ENCODE data around the gene GPR150. TPM values are rescaled to one million over a fixed set of nuclear protein-coding genes. Genes with fewer than 3 reads are reported as not detected.

Gene GPR150
- total and polyA plus RNA-seq, 10 of the 15 experiments (the other 5 are each of a cell fraction or from before 2014, with no cell fraction given), result 0.08 to 1.1 (median 0.37) TPM; not detected in 1

DNA sequence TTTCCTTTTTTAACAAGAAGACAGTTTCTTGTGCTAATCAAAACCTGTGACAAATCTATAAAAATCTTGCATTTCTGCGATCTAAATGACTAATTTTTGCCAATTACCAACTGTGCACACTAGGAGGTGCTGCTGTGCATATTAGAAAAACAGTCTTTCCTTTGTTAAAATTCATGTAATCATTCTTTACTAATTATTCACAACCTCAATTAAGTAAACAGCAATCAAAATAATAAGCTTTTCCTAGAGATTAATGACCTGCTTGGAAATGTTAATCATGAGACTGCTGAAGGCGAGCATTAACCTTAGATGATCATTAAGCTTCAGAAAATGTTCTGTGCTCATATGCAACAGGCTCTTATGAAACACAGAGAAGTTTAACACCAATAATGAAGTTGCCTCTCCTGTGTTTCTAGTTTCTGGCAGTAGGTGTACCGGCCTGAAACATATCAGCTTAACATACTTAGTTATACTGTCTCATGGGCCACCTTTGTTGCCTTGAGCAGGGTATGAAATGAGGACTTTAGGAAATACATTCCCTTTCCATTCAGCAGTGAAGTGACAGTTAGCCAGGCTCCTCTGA, 44.4 kb downstream of the GPR150 start:
- no peaks in the 10 kb centered on the region for H3K9me3 ChIP-seq (replicated peaks; ENCODE audit: control insufficient read depth, insufficient read depth, low read length)
- in situ Hi-C loops (cut with MboI), result loop anchor here (5.0 kb wide), 1 partner anchor 183 kb away; no protein-coding TSS in a partner anchor
- 18% methylated on average over 3 of the region's 3 CpGs for WGBS (ENCODE audit: insufficient coverage, insufficient replicate concordance, low lambda C conversion rate, missing lambda C conversion rate)
- TF ChIP-seq NRF1 (conservative IDR thresholded peaks at IDR 0.05; ENCODE audit: low read depth, low read length), result no peak
- TF ChIP-seq IKZF2 (IDR thresholded peaks at IDR 0.05), result no peak
- TF ChIP-seq NR2C1 (IDR thresholded peaks at IDR 0.05), result no peak
- no peak for TF ChIP-seq STAT1 (conservative IDR thresholded peaks at IDR 0.05)
- TF ChIP-seq SIN3A (IDR thresholded peaks at IDR 0.05; ENCODE audit: low read depth, low read length), result no peak
- TF ChIP-seq, protein P1, sequence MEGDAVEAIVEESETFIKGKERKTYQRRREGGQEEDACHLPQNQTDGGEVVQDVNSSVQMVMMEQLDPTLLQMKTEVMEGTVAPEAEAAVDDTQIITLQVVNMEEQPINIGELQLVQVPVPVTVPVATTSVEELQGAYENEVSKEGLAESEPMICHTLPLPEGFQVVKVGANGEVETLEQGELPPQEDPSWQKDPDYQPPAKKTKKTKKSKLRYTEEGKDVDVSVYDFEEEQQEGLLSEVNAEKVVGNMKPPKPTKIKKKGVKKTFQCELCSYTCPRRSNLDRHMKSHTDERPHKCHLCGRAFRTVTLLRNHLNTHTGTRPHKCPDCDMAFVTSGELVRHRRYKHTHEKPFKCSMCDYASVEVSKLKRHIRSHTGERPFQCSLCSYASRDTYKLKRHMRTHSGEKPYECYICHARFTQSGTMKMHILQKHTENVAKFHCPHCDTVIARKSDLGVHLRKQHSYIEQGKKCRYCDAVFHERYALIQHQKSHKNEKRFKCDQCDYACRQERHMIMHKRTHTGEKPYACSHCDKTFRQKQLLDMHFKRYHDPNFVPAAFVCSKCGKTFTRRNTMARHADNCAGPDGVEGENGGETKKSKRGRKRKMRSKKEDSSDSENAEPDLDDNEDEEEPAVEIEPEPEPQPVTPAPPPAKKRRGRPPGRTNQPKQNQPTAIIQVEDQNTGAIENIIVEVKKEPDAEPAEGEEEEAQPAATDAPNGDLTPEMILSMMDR (IDR thresholded peaks at IDR 0.05 in 2 of 3, conservative IDR thresholded peaks at IDR 0.05 in 1 of 3; ENCODE audit: control insufficient read depth in 2 of 3, extremely low read depth in 1 of 3, insufficient read depth in 1 of 3, low read depth in 3 of 3, low read length in 3 of 3), result peak; percentile 66 to 84 (median 80)
- no peak for TF ChIP-seq RFX5 (IDR thresholded peaks at IDR 0.05; ENCODE audit: low read depth, low read length)
- TF ChIP-seq, protein P2, sequence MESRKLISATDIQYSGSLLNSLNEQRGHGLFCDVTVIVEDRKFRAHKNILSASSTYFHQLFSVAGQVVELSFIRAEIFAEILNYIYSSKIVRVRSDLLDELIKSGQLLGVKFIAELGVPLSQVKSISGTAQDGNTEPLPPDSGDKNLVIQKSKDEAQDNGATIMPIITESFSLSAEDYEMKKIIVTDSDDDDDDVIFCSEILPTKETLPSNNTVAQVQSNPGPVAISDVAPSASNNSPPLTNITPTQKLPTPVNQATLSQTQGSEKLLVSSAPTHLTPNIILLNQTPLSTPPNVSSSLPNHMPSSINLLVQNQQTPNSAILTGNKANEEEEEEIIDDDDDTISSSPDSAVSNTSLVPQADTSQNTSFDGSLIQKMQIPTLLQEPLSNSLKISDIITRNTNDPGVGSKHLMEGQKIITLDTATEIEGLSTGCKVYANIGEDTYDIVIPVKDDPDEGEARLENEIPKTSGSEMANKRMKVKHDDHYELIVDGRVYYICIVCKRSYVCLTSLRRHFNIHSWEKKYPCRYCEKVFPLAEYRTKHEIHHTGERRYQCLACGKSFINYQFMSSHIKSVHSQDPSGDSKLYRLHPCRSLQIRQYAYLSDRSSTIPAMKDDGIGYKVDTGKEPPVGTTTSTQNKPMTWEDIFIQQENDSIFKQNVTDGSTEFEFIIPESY (IDR thresholded peaks at IDR 0.05), result no peak
- TF ChIP-seq REST (IDR thresholded peaks at IDR 0.05; ENCODE audit: low read depth, low read length), result no peak
- TF ChIP-seq POLR2A (IDR thresholded peaks at IDR 0.05; ENCODE audit: low read depth, low read length), result no peak
- 0 out of 2 replicates have a peak, but pooled peaks have one; percentile 35 for TF ChIP-seq SMARCA5 (IDR thresholded peaks at IDR 0.05)
- no peak for TF ChIP-seq ZNF622 (IDR thresholded peaks at IDR 0.05)
- TF ChIP-seq CREB1 (IDR thresholded peaks at IDR 0.05; ENCODE audit: low read depth), result no peak
- TF ChIP-seq ZNF274 (IDR thresholded peaks at IDR 0.05; ENCODE audit: insufficient read depth, insufficient read length), result no peak
- no peak for TF ChIP-seq NR2F1 (conservative IDR thresholded peaks at IDR 0.05)
- TF ChIP-seq BCL11A (IDR thresholded peaks at IDR 0.05; ENCODE audit: low read depth, low read length), result no peak

More for the DNA sequence above, 44.4 kb downstream of the GPR150 start:
- H3K4me1 ChIP-seq (ENCODE audit: control insufficient read depth, insufficient read depth, low read length), result no peaks in the 10 kb centered on the region
- POLR2A ChIA-PET, result interaction anchor here (0.9 to 1.6 kb wide), 3 partner anchors 19 to 105 kb away, joined by 3 to 4 read pairs (median 3); no protein-coding TSS in a partner anchor
- SMC1A ChIA-PET (ENCODE audit: uncharacterized antibody, unreplicated experiment), result interaction anchor here (0.6 to 4.4 kb wide), 42 partner anchors 8 to 673 kb away, joined by 3 to 96 read pairs (median 6); partner anchors contain the start of genes GLRX, RFESD and RHOBTB3
- H3K36me3 ChIP-seq (ENCODE audit: control insufficient read depth in 2 of 2, insufficient read depth in 2 of 2, low read length in 1 of 2), result no peaks in the 10 kb centered on the region
- no peak overlapping the region for H3K4me3 ChIP-seq
- no peak overlapping the region for H3K4me2 ChIP-seq (ENCODE audit: control insufficient read depth, insufficient read depth)
- no peak overlapping the region for H3K9ac ChIP-seq (ENCODE audit: control insufficient read depth, insufficient read depth, low read length)
- H2AFZ ChIP-seq (ENCODE audit: control insufficient read depth, low read depth, low read length), result peak overlapping the region; percentile 48
- FAIRE-seq, result peak; percentile 64
- no peaks in the 10 kb centered on the region for H3K79me2 ChIP-seq (ENCODE audit: control insufficient read depth, insufficient read depth, low read length)
- CTCF ChIA-PET, result interaction anchor here (0.6 to 8.5 kb wide), 48 partner anchors 9 to 673 kb away, joined by 3 to 177 read pairs (median 6); partner anchors contain the start of genes GLRX, RFESD and RHOBTB3
- DNase-seq (ENCODE audit: low read depth, low spot score), result peak; percentile 11
- H4K20me1 ChIP-seq (ENCODE audit: control insufficient read depth, insufficient read depth), result no peaks in the 10 kb centered on the region
- H3K27ac ChIP-seq (ENCODE audit: control insufficient read depth, insufficient read depth), result no peak overlapping the region
- peak; percentile 38; the same call in 2 of the 3 replicates for ATAC-seq
- H3K27me3 ChIP-seq (replicated peaks in 1 of 2; ENCODE audit: control insufficient read depth in 2 of 2, insufficient read depth in 2 of 2, low read length in 1 of 2), result no peaks in the 10 kb centered on the region
- RAD21 ChIA-PET (ENCODE audit: unreplicated experiment), result interaction anchor here (0.8 to 4.5 kb wide), 23 partner anchors 9 to 671 kb away, joined by 3 to 49 read pairs (median 4); partner anchors contain the start of genes RFESD and RHOBTB3
- intact Hi-C loops (cut with micrococcal nuclease; ENCODE audit: unreplicated experiment), result loop anchor here (1.0 to 2.0 kb wide), 4 partner anchors 68 to 183 kb away; no protein-coding TSS in a partner anchor
- BruUV-seq (replicated peaks), result no TSS peak

Measured in GM12878 (cell line).